CD14-positive monocyte (primary cell): ENCODE data around the gene AFG1L. TPM values are rescaled to one million over a fixed set of nuclear protein-coding genes. Genes with fewer than 3 reads are reported as not detected.

ENCODE experiments used
- DNase-seq, 3 donors: peaks; one replicate each; pipeline ENCODE4 v3.0.0-alpha.2; 2011 to 2022
- H2AFZ ChIP-seq: 2 replicates; pipeline ENCODE4 v1.6.0; 2012; ENCODE audit warnings: mild to moderate bottlenecking, low read depth, low read length, inconsistent platforms; ENCODE audit not compliant: insufficient read depth, poor library complexity, severe bottlenecking
- H3K27ac ChIP-seq, 2 donors: 1 replicate in 1 of 2; 2 replicates in 1 of 2; pipeline ENCODE4 v1.5.1; 2012 to 2013; ENCODE audit warnings: low read length in 2 of 2, control low read depth in 1 of 2, inconsistent platforms in 1 of 2, low read depth in 1 of 2, mild to moderate bottlenecking in 1 of 2
- H3K27me3 ChIP-seq, 2 donors: one replicate each; pipeline versions ENCODE4 v1.6.0 to v1.6.1; 2011 to 2013; ENCODE audit warnings: low read length in 2 of 2; ENCODE audit not compliant: control insufficient read depth in 2 of 2, insufficient read depth in 2 of 2
- H3K36me3 ChIP-seq, 2 donors: replicated peaks in 1 of 2; 1 replicate in 1 of 2; 2 replicates in 1 of 2; pipeline versions ENCODE4 v1.5.1 to v1.6.1; 2012 to 2013; ENCODE audit warnings: low read length in 2 of 2, control low read depth in 1 of 2, inconsistent platforms in 1 of 2, mild to moderate bottlenecking in 1 of 2; ENCODE audit not compliant: insufficient read depth in 2 of 2, control insufficient read depth in 1 of 2
- H3K4me1 ChIP-seq, 2 donors: 1 replicate in 1 of 2; 2 replicates in 1 of 2; pipeline versions ENCODE4 v1.5.1 to v1.6.1; 2012 to 2013; ENCODE audit warnings: low read length in 2 of 2, control low read depth in 1 of 2, inconsistent platforms in 1 of 2, mild to moderate bottlenecking in 1 of 2, moderate library complexity in 1 of 2; ENCODE audit not compliant: insufficient read depth in 2 of 2, control insufficient read depth in 1 of 2
- H3K4me2 ChIP-seq: replicated peaks from 2 replicates; pipeline ENCODE3; 2012; ENCODE audit warnings: low read length, moderate library complexity, mild to moderate bottlenecking; ENCODE audit not compliant: poor library complexity, severe bottlenecking; ENCODE audit errors: extremely low read depth
- H3K4me3 ChIP-seq, 3 experiments: fragments of 200-600 bp in 1 of 3; sonication (generic) in 1 of 3; replicated peaks in 1 of 3; 1 replicate in 2 of 3; 2 replicates in 1 of 3; pipeline ENCODE4 v1.5.1; 2011 to 2013; ENCODE audit warnings: low read length in 3 of 3, mild to moderate bottlenecking in 3 of 3, control low read depth in 2 of 3, low read depth in 2 of 3, inconsistent platforms in 1 of 3, moderate library complexity in 1 of 3
- H3K79me2 ChIP-seq: 2 replicates; pipeline ENCODE4 v1.6.0; 2012; ENCODE audit warnings: mild to moderate bottlenecking, control low read depth, inconsistent platforms, low read length, moderate library complexity; ENCODE audit not compliant: insufficient read depth
- H3K9ac ChIP-seq: 2 replicates; pipeline ENCODE4 v1.6.0; 2017; ENCODE audit warnings: low read length, mild to moderate bottlenecking; ENCODE audit not compliant: insufficient read depth, poor library complexity, severe bottlenecking
- H3K9me3 ChIP-seq, 2 donors: replicated peaks in 1 of 2; 1 replicate in 1 of 2; 2 replicates in 1 of 2; pipeline versions ENCODE4 v1.5.1 to v1.6.1; 2012 to 2013; ENCODE audit warnings: low read length in 2 of 2, control low read depth in 1 of 2; ENCODE audit not compliant: control insufficient read depth in 1 of 2, insufficient read depth in 1 of 2
- H4K20me1 ChIP-seq: 2 replicates; pipeline ENCODE4 v1.6.0; 2012; ENCODE audit warnings: mild to moderate bottlenecking, low read length, control low read depth, moderate library complexity; ENCODE audit not compliant: insufficient read depth
- H3K27ac Mint-ChIP-seq, 7 donors: one replicate each; pipeline ENCODE4 v1.8.0; 2020; ENCODE audit warnings: mild to moderate bottlenecking in 7 of 7, mixed read lengths in 7 of 7, moderate library complexity in 6 of 7, inconsistent platforms in 2 of 7
- H3K27me3 Mint-ChIP-seq, 3 donors: one replicate each; pipeline ENCODE4 v1.8.0; 2021 to 2022; ENCODE audit warnings: low read depth in 3 of 3, mild to moderate bottlenecking in 3 of 3, mixed read lengths in 3 of 3, moderate library complexity in 3 of 3, inconsistent platforms in 1 of 3
- H3K36me3 Mint-ChIP-seq, 2 donors: one replicate each; pipeline ENCODE4 v1.8.0; 2020; ENCODE audit warnings: mixed read lengths in 2 of 2, inconsistent platforms in 1 of 2, mild to moderate bottlenecking in 1 of 2
- H3K4me1 Mint-ChIP-seq: one replicate; pipeline ENCODE4 v1.8.0; 2020; ENCODE audit warnings: mild to moderate bottlenecking, mixed read lengths
- H3K4me3 Mint-ChIP-seq, 2 donors: one replicate each; pipeline ENCODE4 v1.8.0; 2020; ENCODE audit warnings: mild to moderate bottlenecking in 2 of 2, mixed read lengths in 2 of 2, moderate library complexity in 1 of 2
- H3K9me3 Mint-ChIP-seq, 7 donors: one replicate each; pipeline ENCODE4 v1.8.0; 2020 to 2022; ENCODE audit warnings: mixed read lengths in 7 of 7, mild to moderate bottlenecking in 6 of 7, moderate library complexity in 6 of 7, inconsistent platforms in 2 of 7
- CTCF ChIP-seq: fragments of 200-600 bp; IDR thresholded peaks from one replicate; pipeline ENCODE4 v1.8.0; 2022; ENCODE audit warnings: antibody characterized with exemption, mild to moderate bottlenecking
- WGBS: methylation state at CpG from one replicate; pipeline ENCODE4 v1.1.5; 2013; ENCODE audit warnings: missing lambda C conversion rate; ENCODE audit not compliant: insufficient coverage; 5-methylcytosine and 5-hydroxymethylcytosine counted together
- intact Hi-C, 2 donors: fragments of 100-400 bp; cut with micrococcal nuclease; formaldehyde crosslinking; loops; one replicate each; pipeline versions ENCODE4 v1.15.0 to v1.15.1; 2023
- polyA plus RNA-seq, 3 donors: library from polyadenylated mRNA; depleted of rRNA in 1 of 3; unstranded in 2 of 3; stranded (reverse) in 1 of 3; fragments of 300-500 nt in 2 of 3; fragments of >200 nt in 1 of 3; fragmentation: Illumina TruSeq in 2 of 3; gene quantifications; 1 replicate in 2 of 3; 2 replicates in 1 of 3; pipeline ENCODE4 v1.2.3, GENCODE V29; 2012 to 2021

AFG1L gene
- polyA plus RNA-seq, 3 donors = 0.95 to 2.8 (median 2.7) TPM

- Mint-ChIP-seq H3K27me3 (peaks cover 0 to 3% (median 0%) of the 10 kb centered on the region in 3 donors), H3K4me1 (no peaks in the 10 kb centered on the region), H3K9me3 (peaks cover 0 to 3% (median 2%) of the 10 kb centered on the region in 7 donors), H3K4me3 (no peak overlapping the region), H3K27ac (no peak overlapping the region), H3K36me3 (peaks cover 15 to 27% of the 10 kb centered on the region in 2 donors)
- Histone ChIP-seq H3K79me2 (no peaks in the 10 kb centered on the region), H3K27ac (no peak overlapping the region), H3K9ac (no peak overlapping the region), H3K9me3 (no peaks in the 10 kb centered on the region), H4K20me1 (no peaks in the 10 kb centered on the region), H3K27me3 (no peaks in the 10 kb centered on the region), H3K4me1 (no peaks in the 10 kb centered on the region), H2AFZ (no peak overlapping the region), H3K4me3 (no peak overlapping the region), H3K4me2 (no peak overlapping the region), H3K36me3 (peaks cover 0 to 5% of the 10 kb centered on the region in 2 donors)
- no peak for DNase-seq
- no peak for TF ChIP-seq CTCF
- WGBS = 100% methylated on average over 2 of the region's 8 CpGs
- intact Hi-C loops = no loop called here
Measured at GRCh38 chr6:108476847-108477430, 182.1 kb downstream of the AFG1L start.

GRCh38 chr6:108482559-108482958, 187.7 kb downstream of the AFG1L start:
- Mint-ChIP-seq H3K36me3 (peaks cover 10 to 21% of the 10 kb centered on the region in 2 donors), H3K4me1 (no peaks in the 10 kb centered on the region), H3K27ac (no peak overlapping the region), H3K9me3 (peaks cover 0 to 5% (median 3%) of the 10 kb centered on the region in 7 donors), H3K4me3 (no peak overlapping the region), H3K27me3 (no peaks in the 10 kb centered on the region)
- Histone ChIP-seq H3K4me3 (no peak overlapping the region), H3K79me2 (no peaks in the 10 kb centered on the region), H3K27ac (no peak overlapping the region), H3K4me2 (no peak overlapping the region), H4K20me1 (no peaks in the 10 kb centered on the region), H3K9me3 (no peaks in the 10 kb centered on the region), H3K9ac (no peak overlapping the region), H2AFZ (no peak overlapping the region), H3K27me3 (no peaks in the 10 kb centered on the region), H3K36me3 (peaks cover 0 to 4% of the 10 kb centered on the region in 2 donors), H3K4me1 (no peaks in the 10 kb centered on the region)
- WGBS = no CpG with 5 or more reads among the region's 2 CpGs
- no peak for DNase-seq
- no peak for TF ChIP-seq CTCF
- intact Hi-C loops = no loop called here
